CD8-positive, alpha-beta memory T cell (primary cell): Measurements from ENCODE around the gene PPP2R5D. TPM values are rescaled to one million over a fixed set of nuclear protein-coding genes. Genes with fewer than 3 reads are reported as not detected.

Experiments
- CTCF ChIA-PET: fragments of 350-600 bp; sonication (Branson Sonifier 250); formaldehyde crosslinking; loops from one replicate; lab custom pipeline; 2021; ENCODE audit warnings: antibody characterized with exemption; lab: Charles Lee
- POLR2A ChIA-PET: fragments of 350-600 bp; sonication (Branson Sonifier 250); formaldehyde crosslinking; loops from one replicate; lab custom pipeline; 2021; ENCODE audit warnings: antibody characterized with exemption; lab: Charles Lee
- DNase-seq, 5 donors: peaks; one replicate each; pipeline versions ENCODE4 v3.0.0 to v3.0.0-alpha.2; 2020 to 2022; ENCODE audit warnings: mixed read lengths in 1 of 5
- H3K27ac ChIP-seq: one replicate; pipeline ENCODE4 v1.7.0; 2013; ENCODE audit warnings: low read depth, mild to moderate bottlenecking, low read length, moderate library complexity
- H3K27me3 ChIP-seq: 2 replicates; pipeline ENCODE4 v1.7.0; 2013; ENCODE audit warnings: low read length, mild to moderate bottlenecking; ENCODE audit not compliant: insufficient read depth, poor library complexity, severe bottlenecking
- H3K36me3 ChIP-seq: 2 replicates; pipeline ENCODE4 v1.7.0; 2013; ENCODE audit warnings: mild to moderate bottlenecking, low read length, moderate library complexity; ENCODE audit not compliant: insufficient read depth
- H3K4me1 ChIP-seq: 2 replicates; pipeline ENCODE4 v1.7.0; 2013; ENCODE audit warnings: mild to moderate bottlenecking, low read length, moderate library complexity; ENCODE audit not compliant: insufficient read depth
- H3K4me3 ChIP-seq: 2 replicates; pipeline ENCODE4 v1.7.0; 2013; ENCODE audit warnings: mild to moderate bottlenecking, low read length
- H3K9me3 ChIP-seq: 2 replicates; pipeline ENCODE4 v1.7.0; 2013; ENCODE audit warnings: mild to moderate bottlenecking, low read length
- H3K27ac Mint-ChIP-seq, 8 donors: one replicate each; pipeline ENCODE4 v1.8.0; 2020 to 2021; ENCODE audit warnings: mixed read lengths in 8 of 8, mild to moderate bottlenecking in 6 of 8, inconsistent platforms in 3 of 8, moderate library complexity in 3 of 8
- H3K27me3 Mint-ChIP-seq, 2 donors: one replicate each; pipeline ENCODE4 v1.8.0; 2020 to 2021; ENCODE audit warnings: mixed read lengths in 2 of 2, mild to moderate bottlenecking in 1 of 2, moderate library complexity in 1 of 2
- H3K36me3 Mint-ChIP-seq, 3 donors: one replicate each; pipeline ENCODE4 v1.8.0; 2020 to 2021; ENCODE audit warnings: mixed read lengths in 3 of 3, inconsistent platforms in 1 of 3, mild to moderate bottlenecking in 1 of 3
- H3K4me1 Mint-ChIP-seq, 3 donors: one replicate each; pipeline ENCODE4 v1.8.0; 2020 to 2021; ENCODE audit warnings: mixed read lengths in 3 of 3, inconsistent platforms in 1 of 3, mild to moderate bottlenecking in 1 of 3
- H3K4me3 Mint-ChIP-seq, 7 donors: one replicate each; pipeline ENCODE4 v1.8.0; 2020 to 2021; ENCODE audit warnings: mixed read lengths in 7 of 7, mild to moderate bottlenecking in 6 of 7, moderate library complexity in 4 of 7, inconsistent platforms in 2 of 7
- H3K9me3 Mint-ChIP-seq, 5 donors: one replicate each; pipeline ENCODE4 v1.8.0; 2020 to 2022; ENCODE audit warnings: mixed read lengths in 5 of 5, mild to moderate bottlenecking in 3 of 5, moderate library complexity in 2 of 5, inconsistent platforms in 1 of 5
- polyA plus RNA-seq: library from polyadenylated mRNA; unstranded; fragments of 300-500 nt; fragmentation: Illumina TruSeq; gene quantifications from one replicate; pipeline ENCODE4 v1.2.3, GENCODE V29; 2021
- total RNA-seq, 2 experiments: library from RNA; stranded (reverse); gene quantifications; one replicate each; pipeline ENCODE4 v1.2.3, GENCODE V29; 2021

The PPP2R5D gene
- total and polyA plus RNA-seq, 3 experiments from 2014 or later, result 32.5 to 52.4 (median 52.2) TPM

DNA sequence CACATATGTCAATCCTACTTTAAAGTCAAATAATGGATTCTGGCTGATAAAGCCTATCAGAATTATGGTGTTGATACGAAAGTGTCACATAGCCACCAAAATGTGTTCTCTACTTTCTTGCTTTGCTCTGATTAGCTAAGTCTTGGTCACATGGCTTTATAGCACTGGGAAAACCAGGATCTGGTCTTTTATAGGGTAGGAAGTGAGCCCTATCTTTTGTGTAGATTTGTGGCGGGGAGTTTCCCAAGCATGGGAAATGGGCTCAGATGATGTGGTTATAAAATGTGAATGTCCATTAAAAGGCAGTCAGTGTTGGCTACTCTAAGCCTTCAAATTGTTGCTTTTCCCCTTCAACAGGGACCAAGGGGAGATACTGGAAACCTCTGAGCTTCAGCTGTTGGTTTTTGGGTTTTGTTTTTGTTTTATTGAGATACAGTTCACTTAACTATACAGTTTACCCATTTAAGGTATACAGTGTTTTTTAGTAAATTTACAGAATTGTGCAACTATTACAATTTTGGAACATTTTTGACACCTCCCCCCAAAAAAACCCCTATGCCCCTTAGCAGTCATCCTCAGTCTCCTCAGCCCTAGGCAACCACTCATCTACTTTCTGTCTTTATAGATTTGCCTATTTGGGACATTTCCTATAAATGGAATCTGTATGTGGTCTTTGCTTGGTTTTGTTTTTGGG, 49.3 kb downstream of the PPP2R5D start:
- Histone ChIP-seq H3K4me3 (no peak overlapping the region), H3K9me3 (no peaks in the 10 kb centered on the region), H3K27me3 (no peaks in the 10 kb centered on the region), H3K4me1 (no peaks in the 10 kb centered on the region), H3K27ac (no peak overlapping the region), H3K36me3 (peaks cover 20% of the 10 kb centered on the region)
- H3K27ac Mint-ChIP-seq, result peak overlapping the region in 5 of 8 donors; percentile 3 to 71 (median 18)
- DNase-seq, result no peak
- ChIA-PET POLR2A (no interaction called here), CTCF (interaction anchor here (1.3 to 1.4 kb wide), 2 partner anchors 15 to 17 kb away, joined by 3 to 4 read pairs; no protein-coding TSS in a partner anchor)
- H3K27me3 Mint-ChIP-seq, result no peaks in the 10 kb centered on the region
- H3K9me3 Mint-ChIP-seq, result no peaks in the 10 kb centered on the region
- H3K4me1 Mint-ChIP-seq, result peaks cover 0 to 6% (median 0%) of the 10 kb centered on the region in 3 donors
- H3K4me3 Mint-ChIP-seq, result no peak overlapping the region
- peaks cover 0 to 72% (median 5%) of the 10 kb centered on the region in 3 donors for H3K36me3 Mint-ChIP-seq

GRCh38 chr6:43034190-43034525, 49.8 kb downstream of the PPP2R5D start:
- POLR2A ChIA-PET, result interaction anchor here (0.7 kb wide), 1 partner anchor 24 kb away, joined by 4 read pairs; no protein-coding TSS in a partner anchor
- no peaks in the 10 kb centered on the region for H3K27me3 Mint-ChIP-seq

GRCh38 chr6:43035495-43036194, 51.3 kb downstream of the PPP2R5D start:
- peak overlapping the region in 3 of 8 donors; percentile 29 to 56 (median 40) for H3K27ac Mint-ChIP-seq
- no peaks in the 10 kb centered on the region for H3K27me3 ChIP-seq

More at GRCh38 chr6:43034190-43034525, 49.8 kb downstream of the PPP2R5D start:
- CTCF ChIA-PET, result interaction anchor here (0.9 to 1.4 kb wide), 2 partner anchors 15 to 43 kb away, joined by 3 to 4 read pairs; no protein-coding TSS in a partner anchor
- H3K4me1 Mint-ChIP-seq, result peaks cover 0 to 6% (median 0%) of the 10 kb centered on the region in 3 donors
- H3K4me1 ChIP-seq, result no peaks in the 10 kb centered on the region
- H3K27me3 ChIP-seq, result no peaks in the 10 kb centered on the region
- H3K36me3 ChIP-seq, result peaks cover 15% of the 10 kb centered on the region
- no peak overlapping the region for H3K4me3 ChIP-seq
- H3K27ac Mint-ChIP-seq, result peak overlapping the region in 1 of 8 donors; percentile 40
- peaks cover 0 to 72% (median 5%) of the 10 kb centered on the region in 3 donors for H3K36me3 Mint-ChIP-seq
- no peak overlapping the region for H3K4me3 Mint-ChIP-seq
- no peak for DNase-seq
- no peaks in the 10 kb centered on the region for H3K9me3 ChIP-seq
- H3K27ac ChIP-seq, result no peak overlapping the region
- H3K9me3 Mint-ChIP-seq, result no peaks in the 10 kb centered on the region

DNA sequence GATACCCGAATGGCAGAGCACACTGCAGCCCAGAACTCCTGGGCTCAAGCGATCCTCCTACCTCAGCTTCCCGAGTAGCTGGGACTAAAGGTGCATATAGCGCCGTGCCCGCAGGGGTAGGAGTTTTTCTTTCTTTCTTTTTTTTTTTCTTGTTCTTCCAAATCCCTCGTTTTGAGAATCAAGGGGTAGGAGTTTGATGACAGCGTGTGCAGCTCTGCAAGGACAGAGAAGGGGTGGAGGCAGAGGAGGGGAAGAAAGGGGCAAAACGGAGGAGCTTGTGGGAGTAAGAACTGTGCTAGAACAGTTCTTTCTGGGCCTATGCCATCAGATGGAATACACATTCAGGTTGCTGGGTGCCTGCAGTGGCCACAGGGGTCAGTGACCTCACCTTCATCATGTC, 52.3 kb downstream of the PPP2R5D start:
- no peak for DNase-seq
- H3K36me3 Mint-ChIP-seq, result peaks cover 0 to 76% (median 4%) of the 10 kb centered on the region in 3 donors
- H3K27ac ChIP-seq, result no peak overlapping the region
- peak overlapping the region in 1 of 8 donors; percentile 74 for H3K27ac Mint-ChIP-seq
- no peaks in the 10 kb centered on the region for H3K9me3 ChIP-seq
- no peaks in the 10 kb centered on the region for H3K9me3 Mint-ChIP-seq
- no peak overlapping the region for H3K4me3 ChIP-seq
- H3K4me3 Mint-ChIP-seq, result no peak overlapping the region
- H3K27me3 Mint-ChIP-seq, result no peaks in the 10 kb centered on the region
- ChIA-PET CTCF (no interaction called here), POLR2A (no interaction called here)
- H3K36me3 ChIP-seq, result peaks cover 4% of the 10 kb centered on the region
- H3K27me3 ChIP-seq, result no peaks in the 10 kb centered on the region
- no peaks in the 10 kb centered on the region for H3K4me1 ChIP-seq
- peaks cover 0 to 3% (median 0%) of the 10 kb centered on the region in 3 donors for H3K4me1 Mint-ChIP-seq

More at GRCh38 chr6:43035495-43036194, 51.3 kb downstream of the PPP2R5D start:
- H3K4me1 ChIP-seq, result no peaks in the 10 kb centered on the region
- ChIA-PET POLR2A (interaction anchor here (0.6 kb wide), 1 partner anchor 153 kb away, joined by 6 read pairs; no protein-coding TSS in a partner anchor), CTCF (interaction anchor here (1.2 kb wide), 1 partner anchor 15 kb away, joined by 3 read pairs; no protein-coding TSS in a partner anchor)
- H3K36me3 ChIP-seq, result peaks cover 6% of the 10 kb centered on the region
- H3K27ac ChIP-seq, result no peak overlapping the region
- no peaks in the 10 kb centered on the region for H3K27me3 Mint-ChIP-seq
- peaks cover 0 to 6% (median 0%) of the 10 kb centered on the region in 3 donors for H3K4me1 Mint-ChIP-seq
- peaks cover 0 to 74% (median 2%) of the 10 kb centered on the region in 3 donors for H3K36me3 Mint-ChIP-seq
- H3K4me3 Mint-ChIP-seq, result no peak overlapping the region
- H3K4me3 ChIP-seq, result no peak overlapping the region
- no peak for DNase-seq
- H3K9me3 ChIP-seq, result no peaks in the 10 kb centered on the region
- H3K9me3 Mint-ChIP-seq, result no peaks in the 10 kb centered on the region

GRCh38 chr6:43037197-43037596, 52.8 kb downstream of the PPP2R5D start:
- DNase-seq, result no peak
- Mint-ChIP-seq H3K4me1 (no peaks in the 10 kb centered on the region), H3K36me3 (peaks cover 0 to 73% (median 4%) of the 10 kb centered on the region in 3 donors), H3K27ac (peak overlapping the region in 2 of 8 donors; percentile 43 to 81), H3K9me3 (no peaks in the 10 kb centered on the region), H3K27me3 (no peaks in the 10 kb centered on the region), H3K4me3 (no peak overlapping the region)
- CTCF ChIA-PET, result no interaction called here
- Histone ChIP-seq H3K36me3 (no peaks in the 10 kb centered on the region), H3K27ac (no peak overlapping the region), H3K27me3 (no peaks in the 10 kb centered on the region), H3K9me3 (no peaks in the 10 kb centered on the region), H3K4me3 (no peak overlapping the region), H3K4me1 (no peaks in the 10 kb centered on the region)
- POLR2A ChIA-PET, result no interaction called here

DNA sequence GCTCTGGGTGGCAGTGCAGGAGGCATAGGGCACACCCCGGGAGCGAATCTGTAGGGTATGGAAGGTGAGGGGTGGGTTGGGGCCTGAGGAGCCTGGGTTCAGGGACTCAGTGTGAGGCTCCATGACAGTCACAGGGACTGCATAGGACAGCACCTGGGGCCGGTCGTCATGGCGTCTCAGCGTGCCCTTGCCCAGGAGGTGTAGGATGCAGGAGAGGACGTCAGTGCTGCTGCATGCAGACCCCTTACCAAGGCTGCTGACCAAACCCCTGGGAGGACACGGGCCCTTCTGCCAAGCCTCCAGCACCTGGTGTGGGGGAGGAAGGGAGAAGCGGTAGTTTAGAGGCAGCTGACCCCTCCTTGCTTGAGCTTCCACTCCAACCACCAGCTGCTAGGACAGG, 53.3 kb downstream of the PPP2R5D start:
- H3K4me3 ChIP-seq, result no peak overlapping the region
- no peaks in the 10 kb centered on the region for H3K4me1 Mint-ChIP-seq
- peaks cover 0 to 72% (median 7%) of the 10 kb centered on the region in 3 donors for H3K36me3 Mint-ChIP-seq
- no peaks in the 10 kb centered on the region for H3K9me3 ChIP-seq
- no peaks in the 10 kb centered on the region for H3K27me3 ChIP-seq
- no peaks in the 10 kb centered on the region for H3K27me3 Mint-ChIP-seq
- H3K36me3 ChIP-seq, result no peaks in the 10 kb centered on the region
- ChIA-PET POLR2A (interaction anchor here (0.6 kb wide), 1 partner anchor 108 kb away, joined by 4 read pairs; the partner anchor contains the start of gene CNPY3), CTCF (no interaction called here)
- no peak for DNase-seq
- no peak overlapping the region for H3K4me3 Mint-ChIP-seq
- peak overlapping the region in 2 of 8 donors; percentile 56 to 81 for H3K27ac Mint-ChIP-seq
- no peaks in the 10 kb centered on the region for H3K4me1 ChIP-seq
- no peaks in the 10 kb centered on the region for H3K9me3 Mint-ChIP-seq
- no peak overlapping the region for H3K27ac ChIP-seq

DNA sequence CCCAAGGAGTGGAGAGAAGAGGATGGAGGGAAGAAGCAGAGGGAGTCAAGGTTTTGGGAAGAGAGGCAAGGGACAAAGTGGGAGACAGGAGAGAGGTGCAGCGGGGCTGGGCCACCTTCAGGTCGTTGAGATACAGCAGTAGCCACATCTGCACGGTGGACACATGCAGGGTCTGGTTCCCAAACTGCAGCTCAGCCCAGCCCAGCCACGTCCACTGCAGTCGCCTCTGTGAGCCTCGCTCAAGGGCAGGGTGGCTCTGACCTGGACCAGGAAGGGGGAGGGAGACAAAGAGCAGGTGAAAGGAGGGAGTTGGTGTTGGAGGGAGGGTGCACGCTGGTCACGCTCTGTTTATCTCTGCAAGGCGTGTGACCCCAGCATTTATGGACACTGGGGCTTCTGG, 54.4 kb downstream of the PPP2R5D start:
- DNase-seq, result no peak
- ChIA-PET CTCF (no interaction called here), POLR2A (no interaction called here)
- H3K27ac Mint-ChIP-seq, result peak overlapping the region in 3 of 8 donors; percentile 46 to 88 (median 56)
- no peaks in the 10 kb centered on the region for H3K9me3 ChIP-seq
- no peaks in the 10 kb centered on the region for H3K36me3 ChIP-seq
- H3K27me3 Mint-ChIP-seq, result no peaks in the 10 kb centered on the region
- H3K4me1 Mint-ChIP-seq, result no peaks in the 10 kb centered on the region
- no peak overlapping the region for H3K27ac ChIP-seq
- H3K4me1 ChIP-seq, result no peaks in the 10 kb centered on the region
- H3K27me3 ChIP-seq, result no peaks in the 10 kb centered on the region
- no peaks in the 10 kb centered on the region for H3K9me3 Mint-ChIP-seq
- H3K4me3 Mint-ChIP-seq, result no peak overlapping the region
- H3K4me3 ChIP-seq, result no peak overlapping the region
- H3K36me3 Mint-ChIP-seq, result peaks cover 0 to 75% (median 7%) of the 10 kb centered on the region in 3 donors
